Measurements from ENCODE around the gene KLHL24.
"Not testable (repeated sequence)": the region's sequence is repeated elsewhere in the genome, so short reads cannot be mapped to it uniquely, and the experiment has no call there.

The KLHL24 gene

DNA sequence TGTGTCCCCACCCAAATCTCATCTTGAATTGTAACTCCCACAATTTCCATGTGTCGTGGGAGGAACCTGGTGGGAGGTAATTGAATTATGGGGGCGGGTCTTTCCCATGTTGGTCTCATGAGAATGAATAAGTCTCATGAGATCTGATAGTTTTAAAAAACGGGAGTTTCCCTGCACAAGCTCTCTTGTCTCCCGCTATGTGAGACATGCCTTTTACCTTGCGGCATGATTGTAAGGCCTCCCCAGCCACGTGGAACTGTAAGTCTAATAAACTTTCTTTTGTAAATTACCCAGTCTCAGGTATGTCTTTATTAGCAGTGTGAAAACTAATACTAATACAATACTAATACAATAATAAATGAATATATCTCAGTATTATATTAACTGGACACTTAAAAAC lies 52.3 kb downstream of the KLHL24 start:
- Histone ChIP-seq H3K4me3 (ENCODE audit: insufficient read depth in 1 of 2, low read depth in 1 of 2, low read length in 2 of 2) (no peak overlapping the region), H3K4me1 (ENCODE audit: control insufficient read depth, insufficient read depth, low read depth, low read length) (no peaks in the 10 kb centered on the region), H3K4me2 (ENCODE audit: low read length, poor library complexity, severe bottlenecking) (no peak overlapping the region), H4K91ac (ENCODE audit: low read length) (no peak overlapping the region), H3K18ac (ENCODE audit: low read depth in 1 of 2, low read length in 2 of 2) (no peak overlapping the region), H2BK120ac (ENCODE audit: low read depth, low read length) (no peak overlapping the region), H3K27me3 (ENCODE audit: control insufficient read depth in 1 of 2, insufficient read depth in 1 of 2, low read length in 2 of 2) (no peaks in the 10 kb centered on the region), H3K79me1 (replicated peaks; ENCODE audit: low read length, poor library complexity, severe bottlenecking) (no peaks in the 10 kb centered on the region), H2BK12ac (ENCODE audit: low read length in 2 of 2) (no peak overlapping the region), H2AFZ (ENCODE audit: low read depth, low read length) (no peak overlapping the region), H3K9me3 (ENCODE audit: control insufficient read depth, low read length) (no peaks in the 10 kb centered on the region), H2AK5ac (ENCODE audit: low read length, severe bottlenecking) (no peak overlapping the region), H3K9ac (ENCODE audit: low read length) (no peak overlapping the region), H2BK5ac (ENCODE audit: low read depth, low read length, poor library complexity, severe bottlenecking) (no peak overlapping the region), H3K4ac (ENCODE audit: low read depth in 1 of 2, low read length in 2 of 2) (no peak overlapping the region), H4K8ac (ENCODE audit: low read length) (no peak overlapping the region), H3K14ac (ENCODE audit: low read length in 2 of 2) (no peak overlapping the region), H2BK15ac (ENCODE audit: low read depth, poor library complexity, severe bottlenecking) (no peak overlapping the region), H3K23ac (ENCODE audit: low read length in 2 of 2) (no peak overlapping the region), H3K36me3 (ENCODE audit: control insufficient read depth in 1 of 2, insufficient read depth in 2 of 2, low read depth in 1 of 2, low read length in 2 of 2) (no peaks in the 10 kb centered on the region), H3K27ac (ENCODE audit: low read length, poor library complexity, severe bottlenecking) (no peak overlapping the region)
- no peak for DNase-seq
- 94% methylated on average over 6 of the region's 6 CpGs for WGBS

DNA sequence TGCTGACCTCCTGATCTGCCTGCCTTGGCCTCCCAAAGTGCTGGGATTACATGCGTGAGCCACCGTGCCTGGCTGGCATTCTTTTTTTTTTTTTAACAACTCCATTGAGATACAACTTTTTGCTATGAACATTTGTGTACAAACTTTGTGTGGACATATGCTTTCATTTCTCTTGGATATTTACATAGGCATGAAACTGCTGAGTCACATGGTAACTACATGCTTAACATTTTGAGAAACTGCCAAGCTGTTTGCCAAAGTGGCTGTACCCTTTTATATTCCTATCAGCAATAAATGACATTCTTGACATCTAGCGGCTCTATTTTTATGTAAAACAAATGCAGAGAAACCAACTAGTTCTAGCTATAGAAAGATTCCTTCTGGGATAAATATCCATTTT lies 53.5 kb downstream of the KLHL24 start:
- no peak overlapping the region for H3K4me2 ChIP-seq (ENCODE audit: low read length, poor library complexity, severe bottlenecking)
- H3K4me3 ChIP-seq (ENCODE audit: insufficient read depth in 1 of 2, low read depth in 1 of 2, low read length in 2 of 2): no peak overlapping the region
- no peak overlapping the region for H2BK120ac ChIP-seq (ENCODE audit: low read depth, low read length)
- no peaks in the 10 kb centered on the region for H3K79me1 ChIP-seq (replicated peaks; ENCODE audit: low read length, poor library complexity, severe bottlenecking)
- H2BK15ac ChIP-seq (ENCODE audit: low read depth, poor library complexity, severe bottlenecking): no peak overlapping the region
- H3K9ac ChIP-seq (ENCODE audit: low read length): no peak overlapping the region
- H2BK5ac ChIP-seq (ENCODE audit: low read depth, low read length, poor library complexity, severe bottlenecking): no peak overlapping the region
- H3K18ac ChIP-seq (ENCODE audit: low read depth in 1 of 2, low read length in 2 of 2): no peak overlapping the region
- H3K23ac ChIP-seq (ENCODE audit: low read length in 2 of 2): no peak overlapping the region
- H3K27me3 ChIP-seq (ENCODE audit: control insufficient read depth in 1 of 2, insufficient read depth in 1 of 2, low read length in 2 of 2): no peaks in the 10 kb centered on the region
- no peak overlapping the region for H2AK5ac ChIP-seq (ENCODE audit: low read length, severe bottlenecking)
- H3K4me1 ChIP-seq (ENCODE audit: control insufficient read depth, insufficient read depth, low read depth, low read length): no peaks in the 10 kb centered on the region
- no peak for DNase-seq
- H3K9me3 ChIP-seq (ENCODE audit: control insufficient read depth, low read length): no peaks in the 10 kb centered on the region
- H3K14ac ChIP-seq (ENCODE audit: low read length in 2 of 2): no peak overlapping the region
- no peak overlapping the region for H2AFZ ChIP-seq (ENCODE audit: low read depth, low read length)
- H4K8ac ChIP-seq (ENCODE audit: low read length): no peak overlapping the region
- no peak overlapping the region for H4K91ac ChIP-seq (ENCODE audit: low read length)
- H3K27ac ChIP-seq (ENCODE audit: low read length, poor library complexity, severe bottlenecking): no peak overlapping the region
- H3K36me3 ChIP-seq (ENCODE audit: control insufficient read depth in 1 of 2, insufficient read depth in 2 of 2, low read depth in 1 of 2, low read length in 2 of 2): no peaks in the 10 kb centered on the region
- no CpG with 5 or more reads among the region's 3 CpGs for WGBS
- no peak overlapping the region for H3K4ac ChIP-seq (ENCODE audit: low read depth in 1 of 2, low read length in 2 of 2)
- no peak overlapping the region for H2BK12ac ChIP-seq (ENCODE audit: low read length in 2 of 2)

DNA sequence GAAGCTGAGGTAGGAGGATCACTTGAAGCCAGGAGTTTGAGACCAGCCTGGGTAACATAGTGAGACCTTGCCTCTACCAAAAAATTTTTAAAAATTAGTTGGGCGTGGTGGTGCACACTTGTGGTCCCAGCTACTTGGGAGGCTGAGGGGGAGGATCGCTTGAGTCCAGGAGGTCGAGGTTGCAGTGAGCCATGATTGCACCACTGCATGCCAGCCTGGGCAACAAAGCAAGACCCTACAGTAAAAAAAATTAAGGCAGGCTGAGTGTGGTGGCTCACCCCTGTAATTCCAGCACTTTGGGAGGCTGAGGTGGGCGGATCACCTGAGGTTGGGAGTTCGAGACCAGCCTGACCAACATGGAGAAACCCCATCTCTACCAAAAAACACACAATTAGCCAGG lies 54.2 kb downstream of the KLHL24 start:
- not testable (repeated sequence) for H3K23ac ChIP-seq (ENCODE audit: low read length in 2 of 2); DNase-seq; H4K8ac ChIP-seq (ENCODE audit: low read length); H3K27ac ChIP-seq (ENCODE audit: low read length, poor library complexity, severe bottlenecking); H2BK120ac ChIP-seq (ENCODE audit: low read depth, low read length); H2AK5ac ChIP-seq (ENCODE audit: low read length, severe bottlenecking); H2BK5ac ChIP-seq (ENCODE audit: low read depth, low read length, poor library complexity, severe bottlenecking); H3K27me3 ChIP-seq (ENCODE audit: control insufficient read depth in 1 of 2, insufficient read depth in 1 of 2, low read length in 2 of 2); H3K79me1 ChIP-seq (replicated peaks; ENCODE audit: low read length, poor library complexity, severe bottlenecking); H2BK12ac ChIP-seq (ENCODE audit: low read length in 2 of 2); H4K91ac ChIP-seq (ENCODE audit: low read length); H3K36me3 ChIP-seq (ENCODE audit: control insufficient read depth in 1 of 2, insufficient read depth in 2 of 2, low read depth in 1 of 2, low read length in 2 of 2); H3K9ac ChIP-seq (ENCODE audit: low read length); H3K18ac ChIP-seq (ENCODE audit: low read depth in 1 of 2, low read length in 2 of 2); H3K9me3 ChIP-seq (ENCODE audit: control insufficient read depth, low read length); H2BK15ac ChIP-seq (ENCODE audit: low read depth, poor library complexity, severe bottlenecking); H3K4me3 ChIP-seq (ENCODE audit: insufficient read depth in 1 of 2, low read depth in 1 of 2, low read length in 2 of 2); H2AFZ ChIP-seq (ENCODE audit: low read depth, low read length); H3K4me2 ChIP-seq (ENCODE audit: low read length, poor library complexity, severe bottlenecking); H3K4ac ChIP-seq (ENCODE audit: low read depth in 1 of 2, low read length in 2 of 2); H3K4me1 ChIP-seq (ENCODE audit: control insufficient read depth, insufficient read depth, low read depth, low read length); H3K14ac ChIP-seq (ENCODE audit: low read length in 2 of 2)
- WGBS: 97% methylated on average over 5 of the region's 5 CpGs

DNA sequence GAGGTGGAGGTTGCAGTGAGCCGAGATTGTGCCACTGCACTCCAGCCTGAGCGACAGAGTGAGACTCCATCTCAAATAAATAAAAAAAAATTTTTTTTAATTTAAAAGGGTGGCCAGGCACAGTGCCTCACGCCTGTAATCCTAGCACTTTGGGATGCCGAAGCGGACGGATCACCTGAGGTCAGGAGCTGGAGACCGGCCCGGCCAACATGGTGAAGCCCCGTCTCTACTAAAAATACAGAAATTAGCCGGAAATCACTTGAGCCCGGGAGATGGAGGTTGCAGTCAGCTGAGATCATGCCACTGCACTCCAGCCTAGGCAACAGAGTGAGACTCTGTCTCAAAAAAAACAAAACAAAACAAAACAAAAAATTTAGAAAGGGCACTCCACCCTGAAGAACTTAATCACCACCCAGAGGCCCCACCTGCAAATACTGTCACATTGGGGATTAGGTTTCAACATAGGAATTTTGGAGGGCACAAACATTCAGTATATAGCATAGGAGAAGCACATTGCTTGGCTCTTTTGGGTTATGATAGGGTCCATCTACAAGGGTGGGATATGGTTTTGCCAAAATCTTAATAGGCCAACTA lies 55.1 kb downstream of the KLHL24 start:
- Histone ChIP-seq H4K8ac (ENCODE audit: low read length) (no peak overlapping the region), H3K4me2 (ENCODE audit: low read length, poor library complexity, severe bottlenecking) (no peak overlapping the region), H3K9me3 (ENCODE audit: control insufficient read depth, low read length) (no peaks in the 10 kb centered on the region), H3K4ac (ENCODE audit: low read depth in 1 of 2, low read length in 2 of 2) (no peak overlapping the region), H2BK12ac (ENCODE audit: low read length in 2 of 2) (no peak overlapping the region), H3K79me1 (replicated peaks; ENCODE audit: low read length, poor library complexity, severe bottlenecking) (no peaks in the 10 kb centered on the region), H3K36me3 (ENCODE audit: control insufficient read depth in 1 of 2, insufficient read depth in 2 of 2, low read depth in 1 of 2, low read length in 2 of 2) (no peaks in the 10 kb centered on the region), H2AK5ac (ENCODE audit: low read length, severe bottlenecking) (no peak overlapping the region), H3K14ac (ENCODE audit: low read length in 2 of 2) (no peak overlapping the region), H2BK5ac (ENCODE audit: low read depth, low read length, poor library complexity, severe bottlenecking) (no peak overlapping the region), H2BK15ac (ENCODE audit: low read depth, poor library complexity, severe bottlenecking) (no peak overlapping the region), H3K9ac (ENCODE audit: low read length) (no peak overlapping the region), H2BK120ac (ENCODE audit: low read depth, low read length) (no peak overlapping the region), H3K18ac (ENCODE audit: low read depth in 1 of 2, low read length in 2 of 2) (no peak overlapping the region), H3K27me3 (ENCODE audit: control insufficient read depth in 1 of 2, insufficient read depth in 1 of 2, low read length in 2 of 2) (no peaks in the 10 kb centered on the region), H3K27ac (ENCODE audit: low read length, poor library complexity, severe bottlenecking) (no peak overlapping the region), H4K91ac (ENCODE audit: low read length) (no peak overlapping the region), H3K4me3 (ENCODE audit: insufficient read depth in 1 of 2, low read depth in 1 of 2, low read length in 2 of 2) (no peak overlapping the region), H3K23ac (ENCODE audit: low read length in 2 of 2) (no peak overlapping the region), H3K4me1 (ENCODE audit: control insufficient read depth, insufficient read depth, low read depth, low read length) (no peaks in the 10 kb centered on the region), H2AFZ (ENCODE audit: low read depth, low read length) (no peak overlapping the region)
- DNase-seq: no peak
- WGBS: 96% methylated on average over 9 of the region's 11 CpGs

All from mesenchymal stem cell (in vitro differentiated cells and primary cell).